Left ventricle myocardium inferior (tissue), 1 donor: ENCODE results near the gene TRIP10. TPM values are rescaled to one million over a fixed set of nuclear protein-coding genes. Genes with fewer than 3 reads are reported as not detected.

ENCODE experiments used
- DNase-seq: peaks from one replicate; pipeline ENCODE4 v3.0.0-alpha.2; 2020
- H3K27ac ChIP-seq: fragments of 200-600 bp; replicated peaks from 2 replicates; pipeline ENCODE4 v1.8.0; 2021
- H3K27me3 ChIP-seq: fragments of 200-600 bp; 2 replicates; pipeline ENCODE4 v1.8.0; 2021; ENCODE audit warnings: low read depth
- H3K36me3 ChIP-seq: fragments of 200-600 bp; 2 replicates; pipeline ENCODE4 v1.8.0; 2021
- H3K4me1 ChIP-seq: fragments of 200-600 bp; 2 replicates; pipeline ENCODE4 v1.8.0; 2021
- H3K4me3 ChIP-seq: fragments of 200-600 bp; 2 replicates; pipeline ENCODE4 v1.8.0; 2021; ENCODE audit warnings: mild to moderate bottlenecking, moderate library complexity
- H3K9me3 ChIP-seq: fragments of 200-600 bp; replicated peaks from 2 replicates; pipeline ENCODE4 v1.8.0; 2021
- intact Hi-C: fragments of 100-400 bp; cut with micrococcal nuclease; formaldehyde crosslinking; loops from one replicate; pipeline ENCODE4 v1.11.0; 2022
- total RNA-seq: library from RNA; stranded (reverse); fragmentation: NEBNext Ultra II Directional; extraction: Animal tissue kit (Norgen Biotek cat#: 25700); gene quantifications from one replicate; pipeline ENCODE4 v1.2.1, GENCODE V29; 2021
- TF ChIP-seq, protein P1 (sequence below): fragments of 200-600 bp; IDR thresholded peaks from 2 replicates; pipeline ENCODE4 v1.8.0; 2021; ENCODE audit warnings: antibody characterized with exemption, mild to moderate bottlenecking, borderline replicate concordance
- donor health status: DM: no; HTN: yes; CAD: no; lungs with severe emphysema.

Gene TRIP10
- total RNA-seq, 1 donor from 2014 or later: 133 TPM

DNA sequence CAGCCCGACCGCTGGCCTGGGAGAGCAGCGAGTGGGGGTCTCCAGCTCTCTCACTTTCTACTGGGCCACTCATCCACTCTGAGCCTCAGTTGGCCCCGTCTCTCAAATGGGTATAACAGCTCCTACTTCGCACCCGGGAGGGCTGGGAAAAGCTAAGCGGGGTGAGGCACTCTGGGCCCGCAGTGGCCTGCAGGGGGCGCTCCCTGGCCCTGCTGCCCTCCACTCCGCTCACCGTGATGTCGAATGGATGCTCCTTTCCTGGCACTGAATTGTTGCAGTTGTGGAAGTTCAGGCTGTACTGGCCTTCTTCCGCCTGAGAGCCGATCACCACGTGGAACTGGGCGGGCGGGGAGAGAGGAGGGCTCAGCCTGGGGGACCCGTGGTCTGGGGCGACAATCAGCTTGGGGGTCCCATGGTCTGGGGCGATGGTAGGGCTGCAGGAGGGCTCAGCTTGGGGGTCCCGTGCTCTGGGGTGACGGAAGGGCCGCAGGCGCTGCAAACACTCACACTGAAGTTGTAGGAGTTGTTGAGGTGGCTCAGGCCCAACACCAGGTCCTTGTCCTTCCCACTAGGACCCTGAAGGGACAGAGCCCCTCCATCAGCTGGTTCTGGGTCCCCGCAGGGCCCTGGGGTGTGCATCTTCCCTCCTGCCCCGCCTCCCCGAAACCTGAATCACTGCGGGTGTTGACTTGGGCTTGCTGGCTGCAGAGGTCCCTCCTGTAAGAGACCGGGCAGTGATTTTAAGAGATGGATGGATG is 6.0 kb upstream of the TRIP10 start:
- Histone ChIP-seq H3K9me3 (no peaks in the 10 kb centered on the region), H3K4me3 (no peak overlapping the region), H3K27me3 (no peaks in the 10 kb centered on the region), H3K4me1 (peaks cover 32% of the 10 kb centered on the region), H3K36me3 (peaks cover 11% of the 10 kb centered on the region), H3K27ac (no peak overlapping the region)
- intact Hi-C loops: no loop called here
- TF ChIP-seq, protein P1, sequence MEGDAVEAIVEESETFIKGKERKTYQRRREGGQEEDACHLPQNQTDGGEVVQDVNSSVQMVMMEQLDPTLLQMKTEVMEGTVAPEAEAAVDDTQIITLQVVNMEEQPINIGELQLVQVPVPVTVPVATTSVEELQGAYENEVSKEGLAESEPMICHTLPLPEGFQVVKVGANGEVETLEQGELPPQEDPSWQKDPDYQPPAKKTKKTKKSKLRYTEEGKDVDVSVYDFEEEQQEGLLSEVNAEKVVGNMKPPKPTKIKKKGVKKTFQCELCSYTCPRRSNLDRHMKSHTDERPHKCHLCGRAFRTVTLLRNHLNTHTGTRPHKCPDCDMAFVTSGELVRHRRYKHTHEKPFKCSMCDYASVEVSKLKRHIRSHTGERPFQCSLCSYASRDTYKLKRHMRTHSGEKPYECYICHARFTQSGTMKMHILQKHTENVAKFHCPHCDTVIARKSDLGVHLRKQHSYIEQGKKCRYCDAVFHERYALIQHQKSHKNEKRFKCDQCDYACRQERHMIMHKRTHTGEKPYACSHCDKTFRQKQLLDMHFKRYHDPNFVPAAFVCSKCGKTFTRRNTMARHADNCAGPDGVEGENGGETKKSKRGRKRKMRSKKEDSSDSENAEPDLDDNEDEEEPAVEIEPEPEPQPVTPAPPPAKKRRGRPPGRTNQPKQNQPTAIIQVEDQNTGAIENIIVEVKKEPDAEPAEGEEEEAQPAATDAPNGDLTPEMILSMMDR: peak; percentile 45
- DNase-seq: no peak

DNA sequence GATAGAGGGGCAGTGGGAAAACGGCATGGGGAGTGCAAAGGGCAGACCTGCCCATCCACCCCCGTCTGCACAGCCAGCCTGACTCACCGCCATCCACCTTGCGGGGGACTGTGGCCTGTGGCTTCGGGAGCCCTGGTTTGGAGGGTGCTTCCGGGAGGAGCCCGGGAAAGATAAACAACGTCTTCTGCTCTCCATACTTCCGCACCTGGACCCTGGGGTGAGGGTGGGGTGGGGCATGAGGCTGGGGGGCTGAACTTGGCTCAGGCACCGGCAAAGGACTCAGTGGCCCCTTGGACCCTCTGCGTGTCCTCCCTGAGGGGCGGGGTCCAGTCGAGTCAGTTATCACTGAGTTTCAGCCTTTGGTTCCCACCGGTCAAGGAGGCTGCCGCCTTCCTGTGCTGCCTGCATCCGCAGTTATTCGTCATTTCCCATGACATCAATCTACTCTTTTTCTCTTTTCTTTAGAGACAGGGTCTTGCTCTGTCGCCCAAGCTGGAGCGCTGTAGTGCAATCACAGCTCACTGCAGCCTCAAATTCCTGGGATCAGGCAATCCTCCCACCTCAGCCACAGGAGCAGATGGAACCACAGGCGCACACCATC is 5.3 kb upstream of the TRIP10 start:
- TF ChIP-seq, protein P1: no peak
- no peak for DNase-seq
- no peaks in the 10 kb centered on the region for H3K9me3 ChIP-seq
- no peaks in the 10 kb centered on the region for H3K27me3 ChIP-seq
- H3K36me3 ChIP-seq: peaks cover 11% of the 10 kb centered on the region
- no peak overlapping the region for H3K4me3 ChIP-seq
- intact Hi-C loops: no loop called here
- peaks cover 39% of the 10 kb centered on the region for H3K4me1 ChIP-seq
- H3K27ac ChIP-seq: no peak overlapping the region

DNA sequence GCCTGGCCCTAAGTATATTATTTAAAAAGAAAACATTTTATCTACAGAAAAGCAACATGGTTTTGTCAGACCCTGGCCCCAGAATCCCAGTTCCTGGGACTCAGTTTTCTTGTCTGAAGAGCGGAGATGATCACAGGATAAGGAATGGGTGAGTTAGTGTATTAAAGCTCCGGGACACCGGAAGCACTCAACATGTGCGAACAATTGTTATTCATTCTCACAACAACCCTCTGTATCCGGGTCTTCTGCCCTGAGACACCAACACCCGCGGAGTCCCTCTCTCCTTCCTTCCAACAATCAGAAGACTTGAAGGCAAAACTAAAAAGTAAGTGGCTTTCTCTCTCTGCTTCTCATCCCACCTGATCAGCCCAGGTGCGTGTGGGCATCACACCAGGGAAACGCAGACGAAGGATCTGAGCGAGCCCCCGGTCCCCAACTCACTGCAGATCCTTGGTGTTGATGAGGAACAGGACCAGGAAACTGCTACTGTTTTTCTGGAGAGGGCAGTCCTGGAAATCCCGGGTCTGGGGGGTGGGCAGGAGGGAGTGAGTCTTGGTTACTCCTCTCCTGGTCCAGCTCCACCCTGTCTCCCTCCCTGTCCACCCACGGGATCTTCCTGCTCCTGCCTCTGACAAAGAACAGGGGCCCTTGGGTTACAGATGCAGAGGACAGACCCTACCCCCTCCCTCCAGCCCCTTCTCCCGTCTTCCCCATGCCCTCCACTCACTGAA is 4.1 kb upstream of the TRIP10 start:
- Histone ChIP-seq H3K9me3 (no peaks in the 10 kb centered on the region), H3K27me3 (no peaks in the 10 kb centered on the region), H3K4me1 (peaks cover 48% of the 10 kb centered on the region), H3K27ac (peak overlapping the region; percentile 97), H3K4me3 (no peak overlapping the region), H3K36me3 (peaks cover 11% of the 10 kb centered on the region)
- intact Hi-C loops: no loop called here
- TF ChIP-seq, protein P1: no peak
- DNase-seq: no peak

DNA sequence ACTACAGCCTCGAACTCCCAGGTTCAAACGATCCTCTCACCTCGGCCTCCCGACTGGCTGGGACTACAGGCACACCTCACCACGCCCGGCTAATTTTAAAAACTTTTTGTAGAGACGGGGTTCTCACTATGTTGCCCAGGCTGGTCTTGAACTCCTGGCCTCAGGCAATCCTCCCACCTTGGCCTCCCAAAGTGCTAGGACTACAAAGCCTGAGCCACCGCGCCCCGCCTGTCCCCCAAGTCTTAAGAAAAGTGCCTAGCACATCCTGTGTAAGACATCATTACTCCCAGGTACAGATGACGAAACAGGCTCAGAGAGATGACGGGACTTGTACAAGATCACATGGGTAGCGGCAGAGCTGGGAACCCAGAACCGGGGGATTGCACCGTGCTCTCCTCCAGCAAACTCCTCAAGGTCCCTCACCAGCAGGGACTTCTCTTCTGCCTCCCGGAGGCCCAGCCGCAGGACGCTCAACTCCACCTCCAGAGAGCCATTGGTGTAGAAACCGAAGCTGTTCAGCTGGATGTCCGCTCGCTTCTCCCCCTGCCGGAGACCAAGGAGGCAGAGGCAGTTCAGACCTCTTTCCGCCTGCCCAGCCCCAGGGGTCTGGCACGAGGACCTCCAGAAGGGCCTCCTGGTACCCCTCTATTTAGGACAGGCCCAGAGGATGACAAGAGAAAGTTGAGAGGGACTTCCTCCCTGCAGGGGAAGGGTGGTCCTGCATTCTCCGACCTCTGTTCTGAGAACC is 3.1 kb upstream of the TRIP10 start:
- Histone ChIP-seq H3K27ac (peak overlapping the region; percentile 97), H3K9me3 (no peaks in the 10 kb centered on the region), H3K27me3 (no peaks in the 10 kb centered on the region), H3K4me1 (peaks cover 58% of the 10 kb centered on the region), H3K36me3 (peaks cover 11% of the 10 kb centered on the region), H3K4me3 (peak overlapping the region; percentile 85)
- TF ChIP-seq, protein P1: peak; percentile 68
- intact Hi-C loops: no loop called here
- peak; percentile 73 for DNase-seq

DNA sequence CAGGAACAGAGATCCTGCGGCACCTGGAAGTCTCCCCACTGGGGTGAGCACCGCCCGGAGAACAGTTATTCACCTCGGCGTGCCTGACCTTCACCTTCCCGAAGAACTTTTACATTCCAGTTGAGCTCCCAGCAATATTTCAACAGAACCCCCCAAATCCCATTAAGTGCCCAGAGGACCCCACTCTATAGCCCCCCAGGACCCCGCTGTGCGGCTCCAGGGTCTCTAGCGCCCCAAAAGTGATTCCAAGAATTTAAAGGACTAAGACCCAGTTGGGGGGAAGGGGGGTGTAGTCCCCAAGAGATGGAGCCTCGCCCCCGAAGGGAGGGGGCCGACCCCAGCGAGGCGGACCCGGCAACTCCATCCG is 2.6 kb upstream of the TRIP10 start:
- Histone ChIP-seq H3K4me3 (peak overlapping the region; percentile 85), H3K4me1 (peaks cover 63% of the 10 kb centered on the region), H3K36me3 (peaks cover 7% of the 10 kb centered on the region), H3K27me3 (no peaks in the 10 kb centered on the region), H3K27ac (peak overlapping the region; percentile 97), H3K9me3 (no peaks in the 10 kb centered on the region)
- intact Hi-C loops: no loop called here
- DNase-seq: no peak
- TF ChIP-seq, protein P1: peak; percentile 9
